ENCODE data around the gene MAN1A1.

DNA sequence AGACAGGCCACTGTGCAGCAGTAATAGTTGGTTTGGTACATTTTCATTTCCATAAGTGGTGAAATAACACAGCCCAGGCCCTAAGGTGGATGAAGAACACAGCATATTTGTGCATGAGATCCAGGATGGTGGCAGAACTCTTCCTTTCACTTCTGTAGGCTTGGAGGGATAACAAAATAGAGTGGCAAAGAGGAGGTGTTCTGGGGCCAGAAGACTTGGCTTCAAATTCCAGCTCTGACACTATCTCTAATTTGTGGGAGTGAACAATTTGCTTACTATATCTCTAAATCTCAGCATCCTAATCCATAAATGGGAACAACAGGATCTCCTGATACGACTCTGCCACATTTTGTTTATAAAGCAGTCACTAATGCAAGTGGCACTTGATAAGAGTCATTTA lies 159.4 kb downstream of the MAN1A1 start:
- TF ChIP-seq, protein P1, sequence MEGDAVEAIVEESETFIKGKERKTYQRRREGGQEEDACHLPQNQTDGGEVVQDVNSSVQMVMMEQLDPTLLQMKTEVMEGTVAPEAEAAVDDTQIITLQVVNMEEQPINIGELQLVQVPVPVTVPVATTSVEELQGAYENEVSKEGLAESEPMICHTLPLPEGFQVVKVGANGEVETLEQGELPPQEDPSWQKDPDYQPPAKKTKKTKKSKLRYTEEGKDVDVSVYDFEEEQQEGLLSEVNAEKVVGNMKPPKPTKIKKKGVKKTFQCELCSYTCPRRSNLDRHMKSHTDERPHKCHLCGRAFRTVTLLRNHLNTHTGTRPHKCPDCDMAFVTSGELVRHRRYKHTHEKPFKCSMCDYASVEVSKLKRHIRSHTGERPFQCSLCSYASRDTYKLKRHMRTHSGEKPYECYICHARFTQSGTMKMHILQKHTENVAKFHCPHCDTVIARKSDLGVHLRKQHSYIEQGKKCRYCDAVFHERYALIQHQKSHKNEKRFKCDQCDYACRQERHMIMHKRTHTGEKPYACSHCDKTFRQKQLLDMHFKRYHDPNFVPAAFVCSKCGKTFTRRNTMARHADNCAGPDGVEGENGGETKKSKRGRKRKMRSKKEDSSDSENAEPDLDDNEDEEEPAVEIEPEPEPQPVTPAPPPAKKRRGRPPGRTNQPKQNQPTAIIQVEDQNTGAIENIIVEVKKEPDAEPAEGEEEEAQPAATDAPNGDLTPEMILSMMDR (conservative IDR thresholded peaks at IDR 0.05; ENCODE audit: low read depth, low read length): no peak
- TF ChIP-seq EZH2 (IDR thresholded peaks at IDR 0.05; ENCODE audit: borderline replicate concordance, low read depth, low read length, poor library complexity, severe bottlenecking): no peak

Data from A673 (cell line).